Measurements from ENCODE around the gene APOC1. TPM values are rescaled to one million over a fixed set of nuclear protein-coding genes. Genes with fewer than 3 reads are reported as not detected.

Gene APOC1
- total RNA-seq, 1 donor from 2014 or later, result 11.4 TPM

DNA sequence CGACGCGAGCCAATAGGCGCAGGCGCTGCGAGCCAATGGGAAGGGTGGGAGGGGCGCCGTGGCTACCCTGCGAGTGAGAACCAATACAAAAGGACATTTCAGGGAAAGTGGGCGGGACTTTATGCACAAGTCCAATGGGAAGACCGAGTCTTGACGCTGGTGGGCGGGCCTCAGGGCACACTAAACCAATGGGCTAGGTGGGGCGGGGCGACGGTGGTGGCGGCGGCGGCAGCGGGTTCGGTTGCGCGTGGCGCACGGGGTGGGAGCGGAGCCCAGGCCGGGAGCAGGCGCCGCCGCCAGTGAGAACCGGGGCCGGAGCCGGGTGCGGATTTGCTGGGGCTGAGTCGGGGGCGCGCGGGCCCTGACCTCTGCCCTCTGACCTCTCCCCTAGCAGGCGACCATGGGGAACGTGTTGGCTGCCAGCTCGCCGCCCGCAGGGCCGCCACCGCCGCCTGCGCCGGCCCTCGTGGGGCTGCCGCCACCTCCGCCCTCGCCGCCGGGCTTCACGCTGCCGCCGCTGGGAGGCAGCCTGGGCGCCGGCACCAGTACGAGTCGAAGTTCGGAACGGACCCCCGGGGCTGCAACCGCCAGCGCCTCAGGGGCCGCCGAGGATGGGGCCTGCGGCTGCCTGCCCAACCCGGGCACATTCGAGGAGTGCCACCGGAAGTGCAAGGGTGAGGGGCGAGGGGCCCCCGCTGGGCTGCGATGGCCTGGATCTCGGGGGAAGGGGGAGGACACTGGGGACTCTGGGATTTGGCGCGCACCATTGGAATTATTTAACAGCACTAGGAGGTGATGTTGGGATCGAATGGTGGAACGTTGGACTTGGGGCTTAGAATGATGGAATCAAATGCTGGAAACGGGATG lies 23.2 kb upstream of the APOC1 start, which contains the start of gene TOMM40:
Gene TOMM40, plus strand, starts transcription at position 239 of the 867 bp plus-strand sequence. Its CDS starts 162 bp downstream, at position 401.
- TF ChIP-seq, protein P1, sequence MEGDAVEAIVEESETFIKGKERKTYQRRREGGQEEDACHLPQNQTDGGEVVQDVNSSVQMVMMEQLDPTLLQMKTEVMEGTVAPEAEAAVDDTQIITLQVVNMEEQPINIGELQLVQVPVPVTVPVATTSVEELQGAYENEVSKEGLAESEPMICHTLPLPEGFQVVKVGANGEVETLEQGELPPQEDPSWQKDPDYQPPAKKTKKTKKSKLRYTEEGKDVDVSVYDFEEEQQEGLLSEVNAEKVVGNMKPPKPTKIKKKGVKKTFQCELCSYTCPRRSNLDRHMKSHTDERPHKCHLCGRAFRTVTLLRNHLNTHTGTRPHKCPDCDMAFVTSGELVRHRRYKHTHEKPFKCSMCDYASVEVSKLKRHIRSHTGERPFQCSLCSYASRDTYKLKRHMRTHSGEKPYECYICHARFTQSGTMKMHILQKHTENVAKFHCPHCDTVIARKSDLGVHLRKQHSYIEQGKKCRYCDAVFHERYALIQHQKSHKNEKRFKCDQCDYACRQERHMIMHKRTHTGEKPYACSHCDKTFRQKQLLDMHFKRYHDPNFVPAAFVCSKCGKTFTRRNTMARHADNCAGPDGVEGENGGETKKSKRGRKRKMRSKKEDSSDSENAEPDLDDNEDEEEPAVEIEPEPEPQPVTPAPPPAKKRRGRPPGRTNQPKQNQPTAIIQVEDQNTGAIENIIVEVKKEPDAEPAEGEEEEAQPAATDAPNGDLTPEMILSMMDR (conservative IDR thresholded peaks at IDR 0.05; ENCODE audit: low read depth, low read length), result no peak
- peak within 1 kb of the TSS; percentile 84 for H3K4me3 ChIP-seq (ENCODE audit: low read depth, low read length)
- DNase-seq (ENCODE audit: low read depth), result no peak

DNA sequence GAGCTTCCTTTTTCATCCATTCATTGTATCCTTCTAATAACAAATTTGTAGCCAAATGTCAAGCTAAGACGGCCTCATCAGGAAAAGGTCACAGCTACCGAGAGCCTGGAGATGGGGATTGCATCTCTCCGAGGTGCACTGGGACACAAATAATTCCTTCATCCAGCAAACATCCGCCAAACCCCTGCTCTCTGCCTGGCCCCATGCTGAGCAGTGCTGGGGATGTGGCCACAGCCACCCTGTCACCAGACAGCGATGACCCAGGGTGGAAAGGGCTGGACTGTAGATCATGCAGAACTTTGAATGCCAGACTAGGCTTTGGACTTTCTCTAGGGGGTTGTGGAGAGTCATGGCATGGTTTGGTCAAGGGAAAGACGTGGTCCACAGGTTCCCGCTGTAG lies 21.5 kb upstream of the APOC1 start:
- no peak for DNase-seq (ENCODE audit: low read depth)
- H3K4me3 ChIP-seq (ENCODE audit: low read depth, low read length), result no peak overlapping the region
- TF ChIP-seq, protein P1 (conservative IDR thresholded peaks at IDR 0.05; ENCODE audit: low read depth, low read length), result no peak

DNA sequence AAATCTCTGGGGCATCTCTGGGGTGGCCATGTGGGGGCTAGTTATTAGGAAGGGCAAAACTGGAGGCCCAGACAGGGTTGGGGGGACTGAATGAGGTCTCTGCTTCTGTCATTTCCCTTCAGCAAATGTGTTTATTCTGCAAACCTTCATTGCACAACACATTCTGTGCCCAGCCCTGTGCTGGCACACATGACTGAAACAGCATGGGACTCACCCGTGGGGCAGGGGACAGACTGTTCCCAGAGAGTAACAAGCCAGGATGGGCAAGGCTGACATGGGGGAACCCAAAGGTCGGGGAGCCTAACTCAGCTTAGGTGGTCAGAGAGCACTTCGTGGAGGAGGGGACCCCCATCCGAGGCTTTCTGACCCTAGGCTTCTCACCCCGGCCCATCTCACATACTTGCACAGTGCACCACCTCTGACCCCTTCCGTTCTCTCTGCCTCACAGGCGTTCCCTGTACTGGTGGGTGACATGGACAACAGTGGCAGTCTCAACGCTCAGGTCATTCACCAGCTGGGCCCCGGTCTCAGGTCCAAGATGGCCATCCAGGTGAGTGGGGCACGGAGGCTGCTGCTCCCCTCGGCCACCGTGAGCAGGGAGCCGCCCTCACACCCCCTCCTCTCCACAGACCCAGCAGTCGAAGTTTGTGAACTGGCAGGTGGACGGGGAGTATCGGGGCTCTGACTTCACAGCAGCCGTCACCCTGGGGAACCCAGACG lies 20.9 kb upstream of the APOC1 start:
- DNase-seq (ENCODE audit: low read depth), result no peak
- H3K4me3 ChIP-seq (ENCODE audit: low read depth, low read length), result no peak overlapping the region
- TF ChIP-seq, protein P1 (conservative IDR thresholded peaks at IDR 0.05; ENCODE audit: low read depth, low read length), result no peak

GRCh38 chr19:44894052-44894400 lies 20.4 kb upstream of the APOC1 start:
- H3K4me3 ChIP-seq (ENCODE audit: low read depth, low read length), result no peak overlapping the region
- no peak for DNase-seq (ENCODE audit: low read depth)
- TF ChIP-seq, protein P1 (conservative IDR thresholded peaks at IDR 0.05; ENCODE audit: low read depth, low read length), result no peak

- TF ChIP-seq, protein P1 (conservative IDR thresholded peaks at IDR 0.05; ENCODE audit: low read depth, low read length), result no peak
Observed at GRCh38 chr19:44894946-44895345, 19.5 kb upstream of the APOC1 start.

DNA sequence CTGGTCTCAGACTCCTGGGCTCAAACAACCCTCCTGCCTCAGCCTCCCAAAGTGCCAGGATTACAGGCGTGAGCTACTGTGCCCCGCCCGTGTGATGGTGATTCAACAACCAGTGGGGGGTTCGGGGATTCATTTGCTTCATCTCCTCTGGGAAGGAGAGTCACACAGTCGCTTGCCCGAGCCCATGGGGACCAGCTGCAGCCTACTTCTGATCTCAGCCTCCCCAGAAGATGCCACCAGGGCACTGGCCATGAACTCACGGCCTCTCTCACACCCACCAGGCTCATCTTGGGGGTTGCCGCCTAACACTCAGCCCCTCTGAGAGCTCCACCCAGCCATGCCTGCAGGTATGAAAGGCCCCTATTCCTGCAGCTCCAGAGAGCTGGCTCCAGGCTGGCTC lies 16.6 kb upstream of the APOC1 start:
- no peak overlapping the region for H3K4me3 ChIP-seq (ENCODE audit: low read depth, low read length)
- TF ChIP-seq, protein P1 (conservative IDR thresholded peaks at IDR 0.05; ENCODE audit: low read depth, low read length), result no peak
- DNase-seq (ENCODE audit: low read depth), result no peak

More at GRCh38 chr19:44894946-44895345, 19.5 kb upstream of the APOC1 start:
- no peak for DNase-seq (ENCODE audit: low read depth)
- H3K4me3 ChIP-seq (ENCODE audit: low read depth, low read length), result no peak overlapping the region

Data from epithelial cell of proximal tubule (primary cell).